Activated T-cell treated with anti-CD3 and anti-CD28 coated beads, Interleukin-2, amount 50 U/mL, for 72 hours (primary cell): ENCODE measurements around the gene LGALS3. TPM values are rescaled to one million over a fixed set of nuclear protein-coding genes. Genes with fewer than 3 reads are reported as not detected.

Experiments
- ATAC-seq, 2 donors: fragments of 150-1000 bp; cut with Tn5 transposase; replicated peaks in 1 of 2; 2 replicates each; pipeline ENCODE4 v1.10.0; 2021; ENCODE audit warnings: moderate library complexity in 2 of 2, mild to moderate bottlenecking in 1 of 2
- DNase-seq, 2 donors: peaks; one replicate each; pipeline ENCODE4 v3.0.0; 2021 to 2022; ENCODE audit warnings: mixed read lengths in 1 of 2
- H3K27ac Mint-ChIP-seq: one replicate; pipeline ENCODE4 v1.8.0; 2022; ENCODE audit warnings: mild to moderate bottlenecking, moderate library complexity, mixed read lengths
- H3K27me3 Mint-ChIP-seq: one replicate; pipeline ENCODE4 v1.8.0; 2022; ENCODE audit warnings: low read depth, mixed read lengths
- H3K36me3 Mint-ChIP-seq, 2 donors: one replicate each; pipeline ENCODE4 v1.8.0; 2022; ENCODE audit warnings: mixed read lengths in 2 of 2, mild to moderate bottlenecking in 1 of 2; ENCODE audit not compliant: insufficient read depth in 2 of 2
- H3K4me1 Mint-ChIP-seq: one replicate; pipeline ENCODE4 v1.8.0; 2022; ENCODE audit warnings: low read depth, mixed read lengths
- H3K4me3 Mint-ChIP-seq, 2 donors: one replicate each; pipeline ENCODE4 v1.8.0; 2022; ENCODE audit warnings: mild to moderate bottlenecking in 2 of 2, mixed read lengths in 2 of 2, moderate library complexity in 2 of 2
- H3K9me3 Mint-ChIP-seq, 2 donors: one replicate each; pipeline ENCODE4 v1.8.0; 2022; ENCODE audit warnings: mixed read lengths in 2 of 2
- total RNA-seq, 2 donors: library from RNA; stranded (reverse); gene quantifications; one replicate each; pipeline ENCODE4 v1.2.3, GENCODE V29; 2022

LGALS3 gene
- total RNA-seq, 2 donors from 2014 or later: 13.9 to 22.3 TPM

DNA sequence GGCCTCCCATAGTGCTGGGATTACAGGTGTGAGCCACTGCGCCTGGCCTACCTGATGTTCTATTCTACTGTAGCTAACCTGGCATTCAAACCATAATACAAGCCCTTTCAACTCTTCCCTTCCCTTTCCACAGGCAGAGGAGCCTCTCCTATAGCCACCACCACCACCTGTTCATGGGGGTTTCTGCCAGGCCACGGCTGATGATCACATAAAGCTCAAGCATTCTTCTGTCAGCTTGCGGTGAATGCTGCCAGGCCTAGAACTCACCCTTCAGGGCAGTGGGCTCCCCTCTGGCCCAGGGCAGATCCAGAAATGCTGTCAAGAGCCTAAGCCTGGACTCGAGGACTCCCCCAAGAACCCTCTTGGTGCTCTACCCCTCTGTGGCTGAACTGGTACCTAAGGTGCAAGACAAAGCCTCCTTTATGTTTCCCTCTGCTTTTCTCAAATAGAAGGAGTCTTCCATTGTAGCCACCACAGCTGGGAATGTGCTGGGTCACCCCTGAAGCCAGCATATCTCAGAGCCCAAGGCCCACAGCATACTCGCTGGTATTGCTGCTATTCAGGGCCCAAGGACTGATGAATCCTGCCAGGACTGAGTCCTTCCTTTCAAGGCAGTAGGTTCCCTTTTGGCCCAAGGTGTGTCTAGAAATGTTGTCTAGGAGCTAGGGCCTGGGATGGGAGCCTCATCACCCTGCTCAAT lies 65.8 kb downstream of the LGALS3 start:
- Mint-ChIP-seq H3K4me3 (no peak overlapping the region), H3K27ac (no peak overlapping the region), H3K9me3 (no peaks in the 10 kb centered on the region), H3K36me3 (peaks cover 0 to 8% of the 10 kb centered on the region in 2 donors), H3K27me3 (no peaks in the 10 kb centered on the region), H3K4me1 (peaks cover 21% of the 10 kb centered on the region)
- DNase-seq (no peak), ATAC-seq (no peak)

Other genes with a start within 250 kb of the LGALS3 start
- gene GCH1, start 226.4 kb upstream of the LGALS3 start, total RNA-seq: 10 to 100 TPM; 35.3 to 54.0 TPM
- 10 to 100 TPM; 43.7 to 50.7 TPM for gene WDHD1, start 102.2 kb upstream of the LGALS3 start, total RNA-seq
- 10 to 100 TPM; 25.9 to 27.0 TPM for gene SOCS4, start 102.0 kb upstream of the LGALS3 start, total RNA-seq
- 10 to 100 TPM; 90.9 to 91.4 TPM for gene MAPK1IP1L, start 77.6 kb upstream of the LGALS3 start, total RNA-seq
- 10 to 100 TPM; 58.2 to 68.2 TPM for gene DLGAP5, start 62.3 kb downstream of the LGALS3 start, total RNA-seq
- 10 to 100 TPM; 28.8 to 29.9 TPM for gene FBXO34, start 142.2 kb downstream of the LGALS3 start, total RNA-seq